ENCODE measurements around the gene MYH9.

GRCh38 chr22:36317658-36318271, 70.0 kb downstream of the MYH9 start:
- no peak for TF ChIP-seq REST (IDR thresholded peaks at IDR 0.05; ENCODE audit: low read depth, low read length)
- TF ChIP-seq FOXM1 (IDR thresholded peaks at IDR 0.05; ENCODE audit: low read depth), result no peak
- no peak for TF ChIP-seq RAD21 (IDR thresholded peaks at IDR 0.05; ENCODE audit: low read length)
- no peak for TF ChIP-seq POLR2AphosphoS5 (IDR thresholded peaks at IDR 0.05; ENCODE audit: low read depth, low read length)
- no peak for TF ChIP-seq NFIC (IDR thresholded peaks at IDR 0.05; ENCODE audit: borderline replicate concordance)
- no peak for TF ChIP-seq GABPA (IDR thresholded peaks at IDR 0.05; ENCODE audit: low read depth)
- TF ChIP-seq RFX5 (IDR thresholded peaks at IDR 0.05; ENCODE audit: low read length), result no peak
- no peak for TF ChIP-seq EP300 (IDR thresholded peaks at IDR 0.05; ENCODE audit: borderline replicate concordance in 1 of 2, low read depth in 1 of 2, low read length in 1 of 2)
- TF ChIP-seq TCF12 (IDR thresholded peaks at IDR 0.05), result no peak
- TF ChIP-seq CTCF (IDR thresholded peaks at IDR 0.05), result no peak
- no peak for TF ChIP-seq USF2 (IDR thresholded peaks at IDR 0.05; ENCODE audit: borderline replicate concordance, low read depth, low read length)
- no peak for TF ChIP-seq SIN3A (IDR thresholded peaks at IDR 0.05; ENCODE audit: borderline replicate concordance, low read depth, low read length)
- TF ChIP-seq, protein P1, sequence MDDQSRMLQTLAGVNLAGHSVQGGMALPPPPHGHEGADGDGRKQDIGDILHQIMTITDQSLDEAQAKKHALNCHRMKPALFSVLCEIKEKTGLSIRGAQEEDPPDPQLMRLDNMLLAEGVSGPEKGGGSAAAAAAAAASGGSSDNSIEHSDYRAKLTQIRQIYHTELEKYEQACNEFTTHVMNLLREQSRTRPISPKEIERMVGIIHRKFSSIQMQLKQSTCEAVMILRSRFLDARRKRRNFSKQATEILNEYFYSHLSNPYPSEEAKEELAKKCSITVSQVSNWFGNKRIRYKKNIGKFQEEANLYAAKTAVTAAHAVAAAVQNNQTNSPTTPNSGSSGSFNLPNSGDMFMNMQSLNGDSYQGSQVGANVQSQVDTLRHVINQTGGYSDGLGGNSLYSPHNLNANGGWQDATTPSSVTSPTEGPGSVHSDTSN (IDR thresholded peaks at IDR 0.05), result no peak

All from SK-N-SH (cell line).